Measurements from ENCODE around the gene TCAIM.

DNA sequence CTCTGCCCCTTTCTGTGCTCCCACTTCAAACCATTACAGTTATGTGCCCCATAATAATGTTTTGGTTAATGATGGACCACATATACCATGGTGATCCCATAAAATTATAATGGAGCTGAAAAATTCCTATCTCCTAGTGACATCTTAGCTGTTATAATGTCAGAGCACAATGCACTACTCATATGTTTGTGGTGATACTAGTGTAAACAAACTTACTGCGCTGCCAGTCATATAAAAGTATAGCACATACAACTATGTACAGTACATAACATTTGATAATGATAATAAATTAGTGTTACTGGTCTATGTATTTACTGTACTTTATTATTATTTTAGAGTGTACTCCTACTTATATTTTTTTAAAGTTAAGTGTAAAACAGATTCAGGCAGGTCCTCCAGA, 45.6 kb upstream of the TCAIM start:
- TF ChIP-seq CTCF (IDR thresholded peaks at IDR 0.05): no peak
- TF ChIP-seq REST (IDR thresholded peaks at IDR 0.05; ENCODE audit: insufficient read depth in 1 of 2, low read depth in 2 of 2, low read length in 1 of 2): no peak
- TF ChIP-seq POLR2AphosphoS5 (IDR thresholded peaks at IDR 0.05; ENCODE audit: low read depth, low read length): no peak
- no peak for TF ChIP-seq TCF7L2 (IDR thresholded peaks at IDR 0.05; ENCODE audit: low read depth, low read length)
